Measurements from ENCODE around the gene LRRC63. TPM values are rescaled to one million over a fixed set of nuclear protein-coding genes. Genes with fewer than 3 reads are reported as not detected.

LRRC63 gene
- total and polyA plus RNA-seq, 10 donors = 0.04 to 1.3 (median 0.62) TPM

GRCh38 chr13:46165485-46166223 lies 46.1 kb upstream of the LRRC63 start:
- Histone ChIP-seq H3K9me3 (no peaks in the 10 kb centered on the region), H3K4me3 (peak overlapping the region in 1 of 8 donors; percentile 8), H3K27me3 (replicated peaks in 1 of 7) (no peaks in the 10 kb centered on the region), H3K4me1 (peaks cover 66 to 94% (median 84%) of the 10 kb centered on the region in 6 donors), H3K27ac (peak overlapping the region in 7 of 8 donors; percentile 7 to 94 (median 48)), H3K36me3 (peaks cover 0 to 48% (median 2%) of the 10 kb centered on the region in 6 donors)
- no peak for DNase-seq
- intact Hi-C loops (cut with DNase I; ENCODE audit: low total_unique reads) = no loop called here
- WGBS, 5 donors = 19 to 29% (median 26%) methylated on average over 5 of the region's 5 CpGs
- no peak for TF ChIP-seq CTCF (IDR thresholded peaks at IDR 0.05 in 8 of 11, conservative IDR thresholded peaks at IDR 0.05 in 3 of 11)
- no peak for TF ChIP-seq POLR2A (IDR thresholded peaks at IDR 0.05)
- no peak for TF ChIP-seq POLR2AphosphoS5 (IDR thresholded peaks at IDR 0.05)

GRCh38 chr13:46166224-46166584 lies 45.5 kb upstream of the LRRC63 start:
- Histone ChIP-seq H3K27me3 (replicated peaks in 1 of 7) (no peaks in the 10 kb centered on the region), H3K36me3 (peaks cover 0 to 50% (median 2%) of the 10 kb centered on the region in 6 donors), H3K27ac (peak overlapping the region in 7 of 8 donors; percentile 7 to 94 (median 48)), H3K4me3 (no peak overlapping the region), H3K4me1 (peaks cover 66 to 94% (median 84%) of the 10 kb centered on the region in 6 donors), H3K9me3 (no peaks in the 10 kb centered on the region)
- WGBS, 5 donors = 46 to 68% (median 62%) methylated on average over 1 of the region's 1 CpG
- no peak for DNase-seq
- intact Hi-C loops (cut with DNase I; ENCODE audit: low total_unique reads) = no loop called here
- TF ChIP-seq POLR2A (IDR thresholded peaks at IDR 0.05) = no peak
- no peak for TF ChIP-seq CTCF (IDR thresholded peaks at IDR 0.05 in 8 of 11, conservative IDR thresholded peaks at IDR 0.05 in 3 of 11)
- no peak for TF ChIP-seq POLR2AphosphoS5 (IDR thresholded peaks at IDR 0.05)

GRCh38 chr13:46166947-46167610 lies 44.6 kb upstream of the LRRC63 start:
- TF ChIP-seq CTCF (IDR thresholded peaks at IDR 0.05 in 8 of 11, conservative IDR thresholded peaks at IDR 0.05 in 3 of 11) (no peak), POLR2A (IDR thresholded peaks at IDR 0.05) (no peak), POLR2AphosphoS5 (IDR thresholded peaks at IDR 0.05) (no peak)
- H3K36me3 ChIP-seq = peaks cover 0 to 57% (median 2%) of the 10 kb centered on the region in 6 donors
- intact Hi-C loops (cut with DNase I; ENCODE audit: low total_unique reads) = no loop called here
- H3K4me1 ChIP-seq = peaks cover 70 to 94% (median 86%) of the 10 kb centered on the region in 6 donors
- peak overlapping the region in 2 of 8 donors; percentile 4 to 52 for H3K4me3 ChIP-seq
- 38 to 48% (median 42%) methylated on average over 3 of the region's 3 CpGs for WGBS, 5 donors
- no peaks in the 10 kb centered on the region for H3K27me3 ChIP-seq (replicated peaks in 1 of 7)
- no peaks in the 10 kb centered on the region for H3K9me3 ChIP-seq
- DNase-seq = no peak
- peak overlapping the region in 5 of 8 donors; percentile 0 to 94 (median 90) for H3K27ac ChIP-seq

- H3K4me1 ChIP-seq = peaks cover 81 to 100% (median 98%) of the 10 kb centered on the region in 6 donors
Observed at GRCh38 chr13:46168341-46168740, 43.4 kb upstream of the LRRC63 start.

More at GRCh38 chr13:46168341-46168740, 43.4 kb upstream of the LRRC63 start:
- intact Hi-C loops (cut with DNase I; ENCODE audit: low total_unique reads) = no loop called here
- H3K27me3 ChIP-seq (replicated peaks in 1 of 7) = no peaks in the 10 kb centered on the region
- H3K4me3 ChIP-seq = peak overlapping the region in 4 of 8 donors; percentile 4 to 52 (median 16)
- 24 to 34% (median 30%) methylated on average over 8 of the region's 8 CpGs for WGBS, 5 donors
- H3K9me3 ChIP-seq = no peaks in the 10 kb centered on the region
- TF ChIP-seq POLR2A (IDR thresholded peaks at IDR 0.05) = no peak
- TF ChIP-seq POLR2AphosphoS5 (IDR thresholded peaks at IDR 0.05) = peak; percentile 66 to 74 (median 68)
- no peak for TF ChIP-seq CTCF (IDR thresholded peaks at IDR 0.05 in 8 of 11, conservative IDR thresholded peaks at IDR 0.05 in 3 of 11)
- peak overlapping the region; percentile 48 to 94 (median 86) for H3K27ac ChIP-seq
- H3K36me3 ChIP-seq = peaks cover 0 to 49% (median 2%) of the 10 kb centered on the region in 6 donors
- DNase-seq = peak; percentile 81
